Measurements from ENCODE around the gene HERC4.

DNA sequence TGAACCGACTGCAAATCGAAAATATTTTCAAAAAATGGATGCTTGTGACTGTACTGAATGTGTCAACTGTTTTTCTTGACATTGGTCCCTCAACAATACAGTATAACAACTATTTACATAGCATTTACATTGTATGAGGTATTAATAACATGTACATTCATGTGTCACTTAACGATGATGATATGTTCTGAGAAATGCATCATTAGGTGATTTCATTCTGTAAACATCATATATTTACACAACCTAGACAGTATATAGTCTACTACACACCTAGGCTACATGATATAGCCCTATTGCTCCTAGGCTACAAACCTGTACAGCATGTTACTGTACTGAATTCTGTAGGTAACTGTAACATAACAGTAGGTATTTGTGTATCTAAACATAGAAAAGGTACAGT, 150.9 kb downstream of the HERC4 start:
- TF ChIP-seq, protein P1, sequence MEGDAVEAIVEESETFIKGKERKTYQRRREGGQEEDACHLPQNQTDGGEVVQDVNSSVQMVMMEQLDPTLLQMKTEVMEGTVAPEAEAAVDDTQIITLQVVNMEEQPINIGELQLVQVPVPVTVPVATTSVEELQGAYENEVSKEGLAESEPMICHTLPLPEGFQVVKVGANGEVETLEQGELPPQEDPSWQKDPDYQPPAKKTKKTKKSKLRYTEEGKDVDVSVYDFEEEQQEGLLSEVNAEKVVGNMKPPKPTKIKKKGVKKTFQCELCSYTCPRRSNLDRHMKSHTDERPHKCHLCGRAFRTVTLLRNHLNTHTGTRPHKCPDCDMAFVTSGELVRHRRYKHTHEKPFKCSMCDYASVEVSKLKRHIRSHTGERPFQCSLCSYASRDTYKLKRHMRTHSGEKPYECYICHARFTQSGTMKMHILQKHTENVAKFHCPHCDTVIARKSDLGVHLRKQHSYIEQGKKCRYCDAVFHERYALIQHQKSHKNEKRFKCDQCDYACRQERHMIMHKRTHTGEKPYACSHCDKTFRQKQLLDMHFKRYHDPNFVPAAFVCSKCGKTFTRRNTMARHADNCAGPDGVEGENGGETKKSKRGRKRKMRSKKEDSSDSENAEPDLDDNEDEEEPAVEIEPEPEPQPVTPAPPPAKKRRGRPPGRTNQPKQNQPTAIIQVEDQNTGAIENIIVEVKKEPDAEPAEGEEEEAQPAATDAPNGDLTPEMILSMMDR (conservative IDR thresholded peaks at IDR 0.05 in 1 of 2, IDR thresholded peaks at IDR 0.05 in 1 of 2; ENCODE audit: low read depth in 1 of 2, low read length in 2 of 2) = no peak
- TF ChIP-seq EZH2 (IDR thresholded peaks at IDR 0.05; ENCODE audit: low read length, missing control alignments) = no peak

Data from fibroblast of lung (primary cell).